ENCODE results near the gene MITF. TPM values are rescaled to one million over a fixed set of nuclear protein-coding genes. Genes with fewer than 3 reads are reported as not detected.

The MITF gene
- total RNA-seq, 1 donor = 11.6 TPM

DNA sequence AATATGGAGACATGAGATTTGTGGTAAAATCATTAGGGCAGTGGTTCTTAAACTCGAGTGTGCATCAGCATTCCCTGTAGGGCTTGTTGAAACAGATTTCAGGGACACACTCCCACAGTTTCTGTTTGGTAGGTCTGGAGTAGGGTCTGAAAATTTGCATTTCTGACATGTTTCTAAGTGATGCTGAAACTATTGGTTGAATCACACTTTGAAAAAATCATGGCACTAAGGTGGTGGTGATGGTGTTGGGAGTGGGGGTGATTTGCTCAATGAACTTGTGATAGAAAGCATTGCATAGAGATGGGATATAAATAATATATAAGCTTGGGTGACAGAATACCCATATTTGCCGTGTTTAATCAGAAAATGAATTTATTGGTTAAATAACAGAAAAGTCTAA, 11.3 kb downstream of the MITF start:
- no peak overlapping the region for H3K4me3 ChIP-seq (ENCODE audit: insufficient read depth, low read length)
- peak; percentile 42 for DNase-seq (ENCODE audit: insufficient read length, low spot score, missing footprints)
- TF ChIP-seq, protein P1, sequence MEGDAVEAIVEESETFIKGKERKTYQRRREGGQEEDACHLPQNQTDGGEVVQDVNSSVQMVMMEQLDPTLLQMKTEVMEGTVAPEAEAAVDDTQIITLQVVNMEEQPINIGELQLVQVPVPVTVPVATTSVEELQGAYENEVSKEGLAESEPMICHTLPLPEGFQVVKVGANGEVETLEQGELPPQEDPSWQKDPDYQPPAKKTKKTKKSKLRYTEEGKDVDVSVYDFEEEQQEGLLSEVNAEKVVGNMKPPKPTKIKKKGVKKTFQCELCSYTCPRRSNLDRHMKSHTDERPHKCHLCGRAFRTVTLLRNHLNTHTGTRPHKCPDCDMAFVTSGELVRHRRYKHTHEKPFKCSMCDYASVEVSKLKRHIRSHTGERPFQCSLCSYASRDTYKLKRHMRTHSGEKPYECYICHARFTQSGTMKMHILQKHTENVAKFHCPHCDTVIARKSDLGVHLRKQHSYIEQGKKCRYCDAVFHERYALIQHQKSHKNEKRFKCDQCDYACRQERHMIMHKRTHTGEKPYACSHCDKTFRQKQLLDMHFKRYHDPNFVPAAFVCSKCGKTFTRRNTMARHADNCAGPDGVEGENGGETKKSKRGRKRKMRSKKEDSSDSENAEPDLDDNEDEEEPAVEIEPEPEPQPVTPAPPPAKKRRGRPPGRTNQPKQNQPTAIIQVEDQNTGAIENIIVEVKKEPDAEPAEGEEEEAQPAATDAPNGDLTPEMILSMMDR (IDR thresholded peaks at IDR 0.05; ENCODE audit: extremely low read depth, low read depth, low read length) = no peak
- H3K9me3 ChIP-seq (ENCODE audit: low read depth, low read length) = peaks cover 2% of the 10 kb centered on the region
- H3K36me3 ChIP-seq (ENCODE audit: insufficient read depth, low read length) = no peaks in the 10 kb centered on the region
- H3K4me2 ChIP-seq (ENCODE audit: insufficient read depth, low read length) = no peak overlapping the region
- no peaks in the 10 kb centered on the region for H3K27me3 ChIP-seq (ENCODE audit: insufficient read depth, low read length)
- H4K20me1 ChIP-seq (ENCODE audit: insufficient read depth, low read length) = no peaks in the 10 kb centered on the region
- no peaks in the 10 kb centered on the region for H3K79me2 ChIP-seq (ENCODE audit: insufficient read depth, low read length)
- H3K4me1 ChIP-seq (ENCODE audit: insufficient read depth, low read length) = peaks cover 16% of the 10 kb centered on the region
- no peak overlapping the region for H2AFZ ChIP-seq (ENCODE audit: low read length)
- no peak overlapping the region for H3K27ac ChIP-seq (ENCODE audit: low read depth, low read length)

DNA sequence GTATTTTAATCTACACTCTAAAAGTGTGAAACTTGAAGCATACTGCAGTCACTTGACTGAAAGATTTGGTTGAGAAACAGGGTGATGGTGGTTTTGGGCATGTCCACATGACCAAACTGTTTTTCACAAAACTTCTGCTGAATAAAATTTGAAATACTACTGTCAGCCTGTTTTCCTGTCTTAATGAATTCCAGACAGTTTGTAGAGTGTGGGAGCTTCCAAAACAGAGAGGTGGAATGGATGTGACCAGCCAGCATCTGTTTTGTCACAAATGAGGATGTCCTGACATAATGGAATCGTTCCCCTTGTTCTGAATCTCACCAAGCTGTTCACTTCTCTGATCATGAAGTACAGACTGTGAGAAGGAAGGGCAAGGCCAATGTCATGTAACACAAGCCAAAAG, 11.8 kb downstream of the MITF start:
- no peaks in the 10 kb centered on the region for H3K27me3 ChIP-seq (ENCODE audit: insufficient read depth, low read length)
- DNase-seq (ENCODE audit: insufficient read length, low spot score, missing footprints) = no peak
- H4K20me1 ChIP-seq (ENCODE audit: insufficient read depth, low read length) = no peaks in the 10 kb centered on the region
- TF ChIP-seq, protein P1 (IDR thresholded peaks at IDR 0.05; ENCODE audit: extremely low read depth, low read depth, low read length) = no peak
- H3K4me3 ChIP-seq (ENCODE audit: insufficient read depth, low read length) = no peak overlapping the region
- H3K9me3 ChIP-seq (ENCODE audit: low read depth, low read length) = peaks cover 2% of the 10 kb centered on the region
- H3K79me2 ChIP-seq (ENCODE audit: insufficient read depth, low read length) = no peaks in the 10 kb centered on the region
- H2AFZ ChIP-seq (ENCODE audit: low read length) = no peak overlapping the region
- no peaks in the 10 kb centered on the region for H3K36me3 ChIP-seq (ENCODE audit: insufficient read depth, low read length)
- H3K27ac ChIP-seq (ENCODE audit: low read depth, low read length) = no peak overlapping the region
- no peak overlapping the region for H3K4me2 ChIP-seq (ENCODE audit: insufficient read depth, low read length)
- peaks cover 16% of the 10 kb centered on the region for H3K4me1 ChIP-seq (ENCODE audit: insufficient read depth, low read length)

DNA sequence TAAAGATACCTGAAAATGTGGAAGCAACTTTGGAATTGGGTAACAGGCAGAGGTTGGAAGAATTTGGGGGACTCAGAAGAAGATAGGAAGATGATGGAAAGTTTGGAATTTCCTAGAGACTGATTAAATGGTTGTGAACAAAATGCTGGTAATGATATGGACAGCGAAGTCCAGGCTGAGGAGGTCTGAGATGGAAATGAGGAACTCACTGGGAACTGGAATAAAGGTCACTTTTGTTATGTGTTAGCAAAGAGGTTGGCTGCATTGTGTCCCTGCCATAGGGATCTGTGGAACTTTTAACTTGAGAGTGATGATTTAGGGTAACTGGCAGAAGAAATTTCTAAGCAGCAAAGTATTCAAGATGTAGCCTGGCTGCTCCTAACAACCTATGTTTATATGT, 13.0 kb downstream of the MITF start:
- no peak overlapping the region for H3K27ac ChIP-seq (ENCODE audit: low read depth, low read length)
- H3K4me2 ChIP-seq (ENCODE audit: insufficient read depth, low read length) = no peak overlapping the region
- H3K9me3 ChIP-seq (ENCODE audit: low read depth, low read length) = peaks cover 2% of the 10 kb centered on the region
- H3K79me2 ChIP-seq (ENCODE audit: insufficient read depth, low read length) = no peaks in the 10 kb centered on the region
- no peak for DNase-seq (ENCODE audit: insufficient read length, low spot score, missing footprints)
- peaks cover 13% of the 10 kb centered on the region for H3K4me1 ChIP-seq (ENCODE audit: insufficient read depth, low read length)
- no peak overlapping the region for H2AFZ ChIP-seq (ENCODE audit: low read length)
- no peaks in the 10 kb centered on the region for H4K20me1 ChIP-seq (ENCODE audit: insufficient read depth, low read length)
- H3K27me3 ChIP-seq (ENCODE audit: insufficient read depth, low read length) = no peaks in the 10 kb centered on the region
- H3K4me3 ChIP-seq (ENCODE audit: insufficient read depth, low read length) = no peak overlapping the region
- no peaks in the 10 kb centered on the region for H3K36me3 ChIP-seq (ENCODE audit: insufficient read depth, low read length)
- TF ChIP-seq, protein P1 (IDR thresholded peaks at IDR 0.05; ENCODE audit: extremely low read depth, low read depth, low read length) = no peak

DNA sequence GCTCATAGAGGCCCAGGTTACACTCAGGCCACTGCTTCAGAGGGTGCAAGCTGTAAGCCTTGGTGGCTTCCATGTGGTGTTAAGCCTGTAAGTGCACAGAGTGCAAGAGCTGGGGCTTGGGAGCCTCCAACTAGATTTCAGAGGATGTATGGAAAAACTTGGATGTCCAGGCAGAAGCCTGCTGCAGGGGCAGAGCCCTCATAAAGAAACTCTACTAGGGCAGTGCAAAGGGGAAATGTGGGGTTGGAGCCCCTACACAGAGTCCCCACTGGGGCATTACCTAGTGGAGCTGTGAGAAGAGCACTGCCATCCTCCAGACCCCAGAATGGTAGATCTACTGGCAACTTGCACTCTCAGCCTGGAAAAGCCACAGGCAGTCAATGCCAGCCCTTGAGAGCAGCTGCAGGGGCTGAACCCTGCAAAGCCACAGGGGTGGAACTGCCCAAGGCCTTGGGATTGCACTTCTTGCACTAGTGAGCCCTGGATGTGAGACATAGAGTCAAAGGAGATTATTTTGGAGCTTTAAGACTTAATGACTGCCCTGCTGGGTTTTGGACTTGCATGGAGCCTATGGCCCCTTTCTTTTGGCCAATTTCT, 14.0 kb downstream of the MITF start:
- H3K27me3 ChIP-seq (ENCODE audit: insufficient read depth, low read length) = no peaks in the 10 kb centered on the region
- no peak for DNase-seq (ENCODE audit: insufficient read length, low spot score, missing footprints)
- peaks cover 2% of the 10 kb centered on the region for H3K9me3 ChIP-seq (ENCODE audit: low read depth, low read length)
- no peak overlapping the region for H3K27ac ChIP-seq (ENCODE audit: low read depth, low read length)
- H3K4me2 ChIP-seq (ENCODE audit: insufficient read depth, low read length) = no peak overlapping the region
- H4K20me1 ChIP-seq (ENCODE audit: insufficient read depth, low read length) = no peaks in the 10 kb centered on the region
- TF ChIP-seq, protein P1 (IDR thresholded peaks at IDR 0.05; ENCODE audit: extremely low read depth, low read depth, low read length) = no peak
- H3K36me3 ChIP-seq (ENCODE audit: insufficient read depth, low read length) = no peaks in the 10 kb centered on the region
- no peak overlapping the region for H2AFZ ChIP-seq (ENCODE audit: low read length)
- H3K79me2 ChIP-seq (ENCODE audit: insufficient read depth, low read length) = no peaks in the 10 kb centered on the region
- H3K4me3 ChIP-seq (ENCODE audit: insufficient read depth, low read length) = no peak overlapping the region
- peaks cover 6% of the 10 kb centered on the region for H3K4me1 ChIP-seq (ENCODE audit: insufficient read depth, low read length)

All from osteoblast (primary cell).